ENCODE measurements around the gene OST4. TPM values are rescaled to one million over a fixed set of nuclear protein-coding genes. Genes with fewer than 3 reads are reported as not detected.

The OST4 gene
- total RNA-seq, 1 donor from 2014 or later = 254 TPM

GRCh38 chr2:27032495-27033252 lies 38.8 kb downstream of the OST4 start, which contains the start of gene TMEM214:
Gene TMEM214 (plus strand): TSS chr2:27032965. CDS start chr2:27033016, 51 bp downstream.
- Mint-ChIP-seq H3K4me3 (peak within 1 kb of the TSS; percentile 95), H3K9me3 (no peaks in the 10 kb centered on the region), H3K4me1 (peaks cover 27% of the 10 kb centered on the region), H3K36me3 (peaks cover 10% of the 10 kb centered on the region), H3K27me3 (ENCODE audit: low read depth) (no peaks in the 10 kb centered on the region), H3K27ac (peak within 1 kb of the TSS; percentile 79)
- peak; percentile 72 to 83 for DNase-seq (ENCODE audit: low spot score in 2 of 2, unreplicated experiment in 2 of 2)
- TF ChIP-seq CTCF (IDR thresholded peaks at IDR 0.05; ENCODE audit: unreplicated experiment) = no peak

GRCh38 chr2:27029051-27029450 lies 42.4 kb downstream of the OST4 start:
- H3K27me3 Mint-ChIP-seq (ENCODE audit: low read depth) = no peaks in the 10 kb centered on the region
- no peak overlapping the region for H3K27ac Mint-ChIP-seq
- H3K36me3 Mint-ChIP-seq = peaks cover 5% of the 10 kb centered on the region
- no peaks in the 10 kb centered on the region for H3K9me3 Mint-ChIP-seq
- H3K4me3 Mint-ChIP-seq = no peak overlapping the region
- DNase-seq (ENCODE audit: low spot score in 2 of 2, unreplicated experiment in 2 of 2) = no peak
- peaks cover 21% of the 10 kb centered on the region for H3K4me1 Mint-ChIP-seq
- TF ChIP-seq CTCF (IDR thresholded peaks at IDR 0.05; ENCODE audit: unreplicated experiment) = no peak

GRCh38 chr2:27027211-27027651 lies 44.2 kb downstream of the OST4 start:
- no peak for TF ChIP-seq CTCF (IDR thresholded peaks at IDR 0.05; ENCODE audit: unreplicated experiment)
- peaks cover 5% of the 10 kb centered on the region for H3K36me3 Mint-ChIP-seq
- H3K9me3 Mint-ChIP-seq = no peaks in the 10 kb centered on the region
- no peak for DNase-seq (ENCODE audit: low spot score in 2 of 2, unreplicated experiment in 2 of 2)
- H3K4me3 Mint-ChIP-seq = no peak overlapping the region
- H3K27ac Mint-ChIP-seq = no peak overlapping the region
- H3K4me1 Mint-ChIP-seq = peaks cover 9% of the 10 kb centered on the region
- no peaks in the 10 kb centered on the region for H3K27me3 Mint-ChIP-seq (ENCODE audit: low read depth)

- DNase-seq (ENCODE audit: low spot score in 2 of 2, unreplicated experiment in 2 of 2) = no peak
- TF ChIP-seq CTCF (IDR thresholded peaks at IDR 0.05; ENCODE audit: unreplicated experiment) = no peak
- no peak overlapping the region for H3K4me3 Mint-ChIP-seq
- H3K4me1 Mint-ChIP-seq = peaks cover 7% of the 10 kb centered on the region
- no peak overlapping the region for H3K27ac Mint-ChIP-seq
- H3K36me3 Mint-ChIP-seq = peaks cover 5% of the 10 kb centered on the region
- H3K27me3 Mint-ChIP-seq (ENCODE audit: low read depth) = no peaks in the 10 kb centered on the region
- no peaks in the 10 kb centered on the region for H3K9me3 Mint-ChIP-seq
These were observed 45.3 kb downstream of the OST4 start for GRCh38 chr2:27025861-27026851.

GRCh38 chr2:27025281-27025800 lies 46.1 kb downstream of the OST4 start:
- DNase-seq (ENCODE audit: low spot score in 2 of 2, unreplicated experiment in 2 of 2) = no peak
- Mint-ChIP-seq H3K4me1 (peaks cover 11% of the 10 kb centered on the region), H3K9me3 (no peaks in the 10 kb centered on the region), H3K27ac (no peak overlapping the region), H3K36me3 (peaks cover 5% of the 10 kb centered on the region), H3K27me3 (ENCODE audit: low read depth) (no peaks in the 10 kb centered on the region), H3K4me3 (no peak overlapping the region)
- no peak for TF ChIP-seq CTCF (IDR thresholded peaks at IDR 0.05; ENCODE audit: unreplicated experiment)
